ENCODE data around the gene CUBN. TPM values are rescaled to one million over a fixed set of nuclear protein-coding genes. Genes with fewer than 3 reads are reported as not detected.
A peak's percentile ranks its signal among the peaks of the same experiment; 100 is the strongest.

Gene CUBN
- total and polyA plus RNA-seq, 8 donors: 1.5 to 6.8 (median 3.8) TPM

GRCh38 chr10:17001961-17002749 lies 127.5 kb downstream of the CUBN start:
- DNase-seq (peak in 3 of 4 donors; percentile 62 to 92 (median 88)), ATAC-seq (peak; percentile 70)
- no peak overlapping the region for H3K4me3 ChIP-seq
- no peaks in the 10 kb centered on the region for H3K27me3 ChIP-seq
- no peaks in the 10 kb centered on the region for H3K36me3 ChIP-seq
- TF ChIP-seq CTCF (IDR thresholded peaks at IDR 0.05): no peak
- H3K27ac ChIP-seq: peak overlapping the region; percentile 80 to 83
- H3K9me3 ChIP-seq: no peaks in the 10 kb centered on the region
- peaks cover 16 to 36% of the 10 kb centered on the region in 2 donors for H3K4me1 ChIP-seq
- intact Hi-C loops (cut with DNase I): loop anchor here in 1 of 2 donors (10.0 kb wide), 1 partner anchor 203 kb away; the partner anchor contains the start of gene TRDMT1

DNA sequence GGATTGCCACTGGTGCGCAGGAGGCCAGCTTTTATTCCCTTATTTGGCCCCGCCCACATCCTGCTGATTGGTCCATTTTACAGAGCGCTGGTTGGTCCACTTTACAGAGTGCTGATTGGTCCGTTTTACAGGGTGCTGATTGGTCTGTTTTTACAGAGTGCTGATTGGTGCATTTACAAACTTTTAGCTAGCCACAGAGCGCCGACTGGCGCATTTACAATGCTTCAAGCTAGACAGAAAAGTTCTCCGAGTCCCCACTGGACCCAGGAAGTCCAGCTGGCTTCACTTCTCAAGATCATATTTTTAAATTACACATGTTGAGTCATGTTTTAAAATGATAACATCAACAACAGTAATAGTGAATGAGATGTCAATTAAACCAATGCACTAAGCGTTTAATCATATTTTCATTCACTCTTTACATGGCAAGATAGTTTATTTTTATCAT lies 128.3 kb downstream of the CUBN start:
- Histone ChIP-seq H3K36me3 (no peaks in the 10 kb centered on the region), H3K27ac (peak overlapping the region; percentile 80 to 83), H3K4me3 (no peak overlapping the region), H3K27me3 (no peaks in the 10 kb centered on the region), H3K4me1 (peaks cover 11 to 27% of the 10 kb centered on the region in 2 donors), H3K9me3 (no peaks in the 10 kb centered on the region)
- ATAC-seq: no peak
- intact Hi-C loops (cut with DNase I): loop anchor here in 1 of 2 donors (10.0 kb wide), 1 partner anchor 203 kb away; the partner anchor contains the start of gene TRDMT1
- TF ChIP-seq CTCF (IDR thresholded peaks at IDR 0.05): no peak
- DNase-seq: no peak

DNA sequence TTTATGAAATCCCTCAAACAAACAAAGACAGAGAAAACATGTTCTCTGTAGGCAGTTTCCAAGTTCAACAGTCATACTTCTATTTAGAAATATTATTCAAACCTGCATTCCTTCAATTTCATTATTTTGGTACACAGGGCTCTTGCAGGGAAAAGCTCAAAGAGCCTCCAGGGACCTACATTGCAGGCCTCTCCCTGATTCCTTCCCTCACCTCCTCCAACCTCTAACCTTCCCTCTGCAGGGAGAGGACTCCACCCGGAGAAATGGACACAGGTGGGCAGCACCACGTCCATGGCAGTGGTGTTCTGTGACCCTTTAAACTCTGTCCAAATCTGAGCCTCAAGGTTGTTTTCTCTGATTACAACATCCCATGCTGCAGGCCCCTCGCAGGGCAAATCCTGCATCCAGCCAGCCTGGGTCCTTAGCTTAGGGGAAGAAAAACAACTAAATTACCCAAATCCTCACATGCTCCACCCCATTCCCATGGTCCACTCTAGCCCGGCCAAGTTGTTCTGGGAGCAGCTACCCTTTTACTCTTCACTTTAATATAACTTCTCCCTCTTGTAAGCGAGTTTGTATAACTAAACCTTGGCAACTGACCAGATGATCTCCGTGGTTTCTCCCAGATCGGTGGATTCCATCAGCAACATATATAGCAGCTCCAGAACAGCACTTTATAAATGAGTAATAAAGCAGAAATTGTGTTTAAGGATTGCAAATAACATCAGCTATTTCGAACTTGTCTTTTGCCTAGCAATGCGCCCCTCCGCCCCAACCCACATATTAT lies 129.8 kb downstream of the CUBN start:
- no peak for TF ChIP-seq CTCF (IDR thresholded peaks at IDR 0.05)
- intact Hi-C loops (cut with DNase I): loop anchor here in 1 of 2 donors (10.0 kb wide), 1 partner anchor 205 kb away; the partner anchor contains the start of gene TRDMT1
- DNase-seq: no peak
- H3K36me3 ChIP-seq: no peaks in the 10 kb centered on the region
- H3K9me3 ChIP-seq: no peaks in the 10 kb centered on the region
- no peaks in the 10 kb centered on the region for H3K27me3 ChIP-seq
- H3K27ac ChIP-seq: no peak overlapping the region
- H3K4me1 ChIP-seq: peaks cover 11 to 38% of the 10 kb centered on the region in 2 donors
- H3K4me3 ChIP-seq: no peak overlapping the region
- ATAC-seq: no peak

DNA sequence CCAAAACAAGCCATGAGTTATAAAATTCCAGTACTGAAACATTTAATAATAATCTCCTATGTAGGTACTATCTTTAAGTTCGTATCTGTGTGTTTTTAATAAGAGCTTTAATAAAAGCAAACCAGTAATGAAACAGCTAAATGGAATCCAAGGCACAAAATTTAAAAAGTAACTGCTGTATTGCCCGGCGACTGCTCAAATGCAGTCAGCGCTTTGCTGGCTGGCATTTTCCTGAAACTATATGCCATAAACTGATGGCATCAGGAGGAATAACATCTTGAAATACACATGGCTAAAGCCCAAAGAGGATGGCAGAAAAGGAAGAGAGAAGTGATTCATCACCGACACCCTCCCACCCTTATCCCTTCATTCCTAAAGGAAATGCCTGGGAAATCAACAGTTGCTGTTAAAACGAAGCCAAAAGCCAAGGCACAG lies 133.1 kb downstream of the CUBN start:
- H3K36me3 ChIP-seq: no peaks in the 10 kb centered on the region
- H3K27me3 ChIP-seq: no peaks in the 10 kb centered on the region
- DNase-seq (no peak), ATAC-seq (peak; percentile 13)
- TF ChIP-seq CTCF (IDR thresholded peaks at IDR 0.05): no peak
- intact Hi-C loops (cut with DNase I): no loop called here
- peak overlapping the region; percentile 63 to 67 for H3K27ac ChIP-seq
- H3K4me1 ChIP-seq: peaks cover 2 to 20% of the 10 kb centered on the region in 2 donors
- no peak overlapping the region for H3K4me3 ChIP-seq
- no peaks in the 10 kb centered on the region for H3K9me3 ChIP-seq
